GM23248 (cell line): ENCODE data around the gene VWA5B2.

Source experiments
- EZH2 ChIP-seq: fragments of 200-600 bp; sonication (generic); IDR thresholded peaks from 2 replicates; pipeline ENCODE4 v1.6.1; 2018; ENCODE audit warnings: antibody characterized with exemption, mild to moderate bottlenecking; ENCODE audit not compliant: insufficient read depth, poor library complexity, severe bottlenecking
- EZH2phosphoT487 ChIP-seq: fragments of 200-600 bp; sonication (generic); IDR thresholded peaks from 2 replicates; pipeline ENCODE4 v1.6.1; 2018; ENCODE audit warnings: antibody characterized with exemption, moderate library complexity, mild to moderate bottlenecking, low read depth; ENCODE audit not compliant: insufficient read depth

- TF ChIP-seq EZH2, result no peak
- no peak for TF ChIP-seq EZH2phosphoT487
These were observed 46.0 kb downstream of the VWA5B2 start for GRCh38 chr3:184275381-184275701.
